ENCODE data around the gene SH3BP4.

The SH3BP4 gene

DNA sequence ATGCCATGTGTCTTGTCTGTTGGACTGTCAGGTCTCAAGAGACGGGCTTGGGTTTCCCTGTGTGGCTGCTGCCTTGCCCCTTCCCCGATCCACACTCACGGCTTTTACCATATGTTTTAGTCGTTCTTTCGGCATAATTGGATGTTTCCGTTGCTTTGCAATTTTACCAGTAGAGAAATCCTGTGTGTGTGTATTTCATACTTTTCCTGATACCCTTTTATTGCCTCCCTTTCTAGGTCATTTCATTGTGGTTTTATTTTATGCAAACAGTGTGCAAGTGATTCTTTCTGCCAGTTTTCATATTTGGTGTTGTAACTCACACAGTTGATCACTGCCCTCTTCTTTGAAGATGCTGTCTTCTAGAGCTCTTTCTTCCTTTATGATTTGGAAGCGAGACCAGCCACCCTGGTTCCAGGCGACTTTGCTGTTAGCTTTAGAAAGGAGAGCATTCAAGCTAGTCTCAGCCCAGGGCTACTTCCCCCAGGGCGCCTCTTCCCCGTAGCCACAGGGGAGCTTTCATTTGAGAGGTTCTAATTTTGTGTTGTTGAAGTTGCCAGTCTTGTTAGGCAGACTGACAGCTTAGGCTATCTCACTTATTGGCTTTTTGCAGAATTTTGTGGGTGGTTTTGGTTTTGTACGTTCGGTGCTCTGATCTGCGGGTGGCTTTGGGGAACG lies 17.0 kb downstream of the SH3BP4 start:
- no peak for DNase-seq

DNA sequence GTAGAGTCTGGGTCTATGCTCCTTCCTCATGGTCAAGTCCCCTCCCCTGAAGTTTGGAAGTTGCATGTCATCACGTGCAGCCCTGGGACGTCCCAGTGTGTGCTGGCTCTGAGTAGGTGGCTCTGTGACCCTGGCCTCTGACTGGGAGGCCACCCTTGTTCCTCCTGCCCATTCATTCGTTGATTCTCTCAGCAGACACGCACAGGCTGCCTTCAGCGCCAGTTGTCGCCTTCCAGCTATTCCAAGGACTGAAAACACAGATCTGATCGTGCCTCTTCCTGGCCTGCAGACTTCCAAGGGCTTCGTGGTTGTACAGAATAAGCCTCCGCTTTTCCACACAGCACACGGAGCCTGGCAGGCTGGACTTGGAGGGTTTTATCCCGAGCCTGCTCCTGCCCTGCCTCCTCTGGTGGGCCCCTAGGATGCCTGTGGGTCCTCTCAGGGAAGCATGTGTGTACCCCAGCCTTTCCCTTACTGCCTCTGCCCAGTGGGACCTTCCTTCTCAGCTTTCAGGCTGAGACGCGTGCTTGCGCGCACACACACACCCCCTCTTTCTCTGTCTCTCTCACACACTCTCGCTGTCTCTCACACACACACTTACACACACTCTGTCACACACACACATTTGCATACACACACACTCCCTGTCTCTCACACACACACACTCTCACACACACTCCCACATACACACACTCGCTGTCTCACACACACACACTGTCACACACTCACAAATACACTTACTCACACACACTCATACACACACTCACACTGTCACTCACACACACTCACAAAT lies 17.7 kb downstream of the SH3BP4 start:
- DNase-seq: no peak

DNA sequence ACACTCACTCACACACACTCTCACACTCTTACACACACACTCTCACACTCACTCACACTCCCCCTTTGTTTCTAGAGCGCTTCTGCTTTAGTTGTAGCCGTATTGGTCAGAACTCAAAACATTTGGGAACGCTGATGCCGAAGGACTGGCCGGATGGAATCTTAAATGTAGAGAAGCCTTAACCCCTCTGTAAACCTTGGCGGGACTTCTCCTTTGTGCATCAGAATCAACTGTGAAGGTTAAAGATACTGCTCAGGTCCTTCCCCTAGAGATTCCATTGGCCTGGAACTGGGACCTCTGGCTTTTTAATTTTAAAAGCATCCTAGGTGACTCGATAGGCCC lies 18.3 kb downstream of the SH3BP4 start:
- no peak for DNase-seq

DNA sequence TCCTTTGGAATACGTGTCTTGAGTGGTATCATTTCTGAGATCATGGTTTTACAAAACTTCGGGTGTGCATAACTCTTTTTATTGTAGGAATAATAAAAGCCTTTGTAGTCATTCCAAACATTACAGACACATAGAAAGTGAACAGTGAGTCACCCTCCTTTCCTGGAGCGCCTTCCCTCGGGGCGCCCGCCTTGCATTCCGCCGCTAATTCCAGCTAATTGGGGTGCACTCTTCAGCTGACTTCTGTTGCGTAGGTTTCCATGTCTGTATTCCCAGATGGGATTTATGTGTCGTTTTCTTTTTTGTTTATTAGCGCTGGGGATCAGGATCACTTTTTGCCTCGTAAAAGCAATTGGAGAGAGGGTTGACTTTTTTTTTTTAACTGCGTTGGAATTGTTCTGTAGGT lies 18.7 kb downstream of the SH3BP4 start:
- DNase-seq: no peak

DNA sequence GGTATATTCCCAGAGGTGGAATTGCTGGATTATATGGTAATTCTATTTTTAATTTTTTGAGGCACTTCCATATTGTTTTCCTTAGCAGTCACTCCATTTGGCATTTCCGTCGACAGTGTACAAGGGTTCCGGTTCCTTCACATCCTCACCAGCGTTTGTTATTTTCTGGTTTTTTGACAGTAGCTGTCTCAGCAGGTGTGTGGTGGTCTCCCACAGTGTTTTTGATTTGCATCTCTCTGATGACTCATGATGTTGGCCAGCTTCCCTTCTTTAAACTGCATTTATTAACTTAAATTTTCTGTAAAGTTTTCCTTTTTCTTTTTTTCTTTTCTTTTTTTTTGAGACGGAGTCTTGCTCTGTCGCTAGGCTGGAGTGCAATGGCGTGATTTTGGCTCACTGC lies 19.7 kb downstream of the SH3BP4 start:
- no peak for DNase-seq

GRCh38 chr2:234973008-234973407 lies 21.2 kb downstream of the SH3BP4 start:
- DNase-seq: no peak

GRCh38 chr2:234974501-234975385 lies 22.9 kb downstream of the SH3BP4 start:
- DNase-seq: no peak

DNA sequence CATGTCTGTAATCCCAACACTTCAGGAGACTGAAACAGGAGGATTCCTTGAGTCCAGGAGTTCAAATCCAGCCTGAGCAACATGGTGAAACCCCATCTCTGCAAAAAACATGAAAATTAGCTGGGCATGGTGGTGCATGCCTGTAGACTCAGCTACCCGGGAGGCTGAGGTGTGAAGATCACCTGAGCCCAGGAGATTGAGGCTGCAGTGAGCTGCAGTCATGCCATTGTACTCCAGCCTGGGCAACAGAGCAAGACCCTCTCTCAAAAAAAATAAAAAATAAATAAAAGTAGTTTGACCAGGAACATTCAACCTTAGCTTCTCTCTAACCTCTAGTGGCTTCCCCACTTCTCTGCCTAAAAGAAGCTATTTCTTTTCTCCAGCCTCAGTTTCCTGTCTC lies 23.8 kb downstream of the SH3BP4 start:
- no peak for DNase-seq

- no peak for DNase-seq
Observed at GRCh38 chr2:234976479-234977227, 24.8 kb downstream of the SH3BP4 start.

DNA sequence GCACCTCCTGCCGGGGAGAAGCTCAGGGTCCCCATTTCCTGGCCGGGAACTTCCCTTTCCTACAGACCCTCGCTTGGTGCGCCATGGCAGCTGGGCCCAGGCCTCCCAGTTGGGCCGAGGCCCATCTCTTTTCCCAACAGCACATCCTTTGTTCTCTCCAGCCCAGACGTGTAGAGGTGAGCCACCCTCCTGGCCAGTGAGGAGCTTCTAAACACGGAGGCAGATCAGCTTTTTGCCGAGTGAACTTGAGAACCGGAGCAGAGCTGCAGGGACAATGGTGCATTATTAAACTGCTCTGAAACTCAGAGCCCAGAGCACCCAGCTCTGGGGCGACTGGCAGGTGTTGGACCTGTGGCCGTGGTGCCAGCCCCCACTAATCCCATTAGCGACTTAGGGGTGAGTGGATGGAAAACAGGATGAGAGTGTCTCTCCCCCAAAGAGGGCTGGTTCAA lies 25.4 kb downstream of the SH3BP4 start:
- DNase-seq: no peak

- DNase-seq: no peak
Observed at GRCh38 chr2:234978466-234979203, 26.8 kb downstream of the SH3BP4 start.

GRCh38 chr2:234979204-234980167 lies 27.7 kb downstream of the SH3BP4 start:
- DNase-seq: no peak

DNA sequence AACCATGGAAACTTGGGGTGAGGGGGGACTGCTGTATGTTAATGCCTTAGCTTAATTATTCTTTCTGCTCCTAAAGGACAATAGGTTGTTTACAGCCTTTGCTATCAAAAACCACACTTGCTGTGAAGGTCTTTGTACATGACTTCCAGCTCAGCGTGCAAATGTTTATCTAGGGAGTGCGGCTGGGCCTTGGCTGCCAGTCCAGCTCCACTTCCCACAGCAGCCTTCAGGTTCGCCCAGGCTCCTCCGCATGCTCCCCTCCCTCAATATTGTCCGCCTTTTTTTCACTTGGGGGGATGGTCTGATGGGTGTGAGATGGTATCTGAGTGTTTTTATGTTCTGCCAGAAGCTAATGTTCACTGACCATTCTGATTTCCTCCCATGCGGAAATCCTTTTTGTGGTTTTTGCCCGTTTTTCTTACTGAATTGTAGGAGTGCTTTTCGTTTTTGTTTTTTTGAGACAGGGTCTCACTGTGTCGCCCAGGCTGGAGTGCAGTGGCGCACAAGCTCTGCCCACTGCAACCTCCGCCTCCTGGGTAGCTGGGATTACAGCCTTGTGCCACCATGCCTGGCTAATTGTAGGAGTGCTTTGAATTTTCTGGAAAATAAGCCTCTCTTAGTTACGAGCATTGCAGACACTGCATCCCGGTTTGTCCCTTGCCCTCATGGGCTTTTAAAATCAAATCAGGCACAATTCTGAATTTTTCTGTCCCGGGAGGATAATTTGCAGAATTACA lies 28.8 kb downstream of the SH3BP4 start:
- peak; percentile 85 for DNase-seq

- DNase-seq: no peak
Observed at GRCh38 chr2:234981197-234982095, 29.6 kb downstream of the SH3BP4 start.

DNA sequence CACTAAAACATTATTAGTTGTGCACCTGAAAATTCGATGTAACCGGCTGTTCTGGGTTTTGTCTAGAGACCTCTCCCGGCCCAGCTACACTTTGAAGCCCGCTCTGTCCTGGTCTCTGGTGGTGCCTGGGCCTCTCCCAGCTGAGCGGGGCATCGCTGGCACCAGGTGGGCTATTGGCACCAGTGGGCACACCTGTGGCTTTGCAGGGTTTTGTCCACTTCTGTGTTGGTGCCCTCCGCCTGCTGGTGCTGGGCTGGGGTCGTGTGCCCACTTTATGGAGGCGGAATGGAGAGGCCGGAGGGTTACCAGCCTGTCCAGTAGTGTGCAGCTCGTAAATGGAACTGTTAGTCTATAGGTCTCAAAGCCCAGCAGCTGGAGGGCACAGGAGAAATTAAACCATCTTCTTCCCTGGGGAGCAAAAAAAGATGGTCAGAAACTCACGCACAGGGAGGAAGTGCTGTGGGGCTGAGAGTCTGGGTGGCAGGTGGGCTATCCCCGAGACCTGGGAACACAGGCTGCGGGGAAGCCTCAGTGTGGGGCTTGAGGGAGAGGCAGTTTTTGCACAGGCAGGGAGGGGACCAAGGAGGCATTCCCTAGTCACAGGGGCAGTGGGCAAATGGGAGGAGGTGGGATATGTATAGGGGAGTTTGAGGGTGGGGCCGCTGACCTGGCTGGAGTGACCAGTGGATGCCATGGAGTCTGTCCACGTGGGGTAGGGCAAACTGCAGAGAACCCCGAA lies 30.4 kb downstream of the SH3BP4 start:
- no peak for DNase-seq

DNA sequence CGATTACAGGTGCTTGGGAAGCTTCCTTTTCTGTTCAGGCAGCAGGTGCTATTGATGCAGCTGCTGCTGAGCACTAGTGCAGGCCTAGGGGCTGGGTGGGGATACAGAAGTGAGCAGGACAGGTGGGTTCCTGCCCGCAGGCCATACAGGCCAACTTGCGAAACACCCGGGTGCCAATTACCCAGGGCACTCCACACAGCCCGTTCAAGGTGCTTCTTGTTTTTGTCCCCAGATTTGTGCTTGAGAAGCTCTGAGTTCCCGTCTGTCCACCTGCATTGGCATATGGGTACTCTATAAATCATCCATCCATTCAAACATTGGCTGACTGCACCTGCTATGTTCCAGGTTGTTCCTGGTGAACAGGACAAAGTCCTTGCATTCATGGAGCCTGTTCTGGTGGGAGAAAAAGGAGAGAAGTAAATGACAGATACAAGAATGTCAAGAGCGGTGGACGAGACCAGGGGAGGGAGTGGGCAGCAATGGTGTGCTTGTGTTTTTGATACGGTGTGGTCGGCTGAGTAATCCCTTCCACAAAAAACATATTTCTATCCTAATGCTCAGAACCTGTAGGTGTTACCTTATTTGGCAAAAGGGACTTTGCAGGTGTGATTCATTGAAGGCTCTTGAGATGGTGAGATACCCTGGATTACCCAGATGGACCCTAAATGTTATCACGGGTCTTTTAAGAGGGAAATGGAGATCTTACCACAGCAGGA lies 31.4 kb downstream of the SH3BP4 start:
- DNase-seq: peak; percentile 70

- DNase-seq: no peak
Observed at GRCh38 chr2:234985608-234986245, 33.9 kb downstream of the SH3BP4 start.
